Measurements from ENCODE around the gene PCED1B.

PCED1B gene

GRCh38 chr12:47075192-47076084 is 4.0 kb upstream of the PCED1B start:
- Mint-ChIP-seq H3K9me3 (no peaks in the 10 kb centered on the region), H3K27me3 (no peaks in the 10 kb centered on the region), H3K27ac (no peak overlapping the region), H3K36me3 (no peaks in the 10 kb centered on the region), H3K4me3 (no peak overlapping the region), H3K4me1 (peaks cover 9% of the 10 kb centered on the region)
- DNase-seq (ENCODE audit: low spot score in 2 of 2) (no peak), ATAC-seq (ENCODE audit: low read depth) (no peak)

- H3K4me1 Mint-ChIP-seq = peaks cover 18% of the 10 kb centered on the region
- no peak for DNase-seq (ENCODE audit: low spot score in 2 of 2)
- no peak overlapping the region for H3K27ac Mint-ChIP-seq
- ATAC-seq (ENCODE audit: low read depth) = no peak
- H3K9me3 Mint-ChIP-seq = no peaks in the 10 kb centered on the region
- H3K4me3 Mint-ChIP-seq = peak overlapping the region; percentile 8
- no peaks in the 10 kb centered on the region for H3K27me3 Mint-ChIP-seq
- H3K36me3 Mint-ChIP-seq = peaks cover 1% of the 10 kb centered on the region
Observed at GRCh38 chr12:47077206-47078085, 2.0 kb upstream of the PCED1B start.

- H3K4me3 Mint-ChIP-seq = peak overlapping the region; percentile 15
Observed at GRCh38 chr12:47078086-47078395, 1.4 kb upstream of the PCED1B start.

GRCh38 chr12:47078733-47079467 is 521 bp upstream of the PCED1B start:
- no peaks in the 10 kb centered on the region for H3K9me3 Mint-ChIP-seq
- peak; percentile 34 for ATAC-seq (ENCODE audit: low read depth)
- DNase-seq (ENCODE audit: low spot score in 2 of 2) = no peak
- H3K4me1 Mint-ChIP-seq = peaks cover 31% of the 10 kb centered on the region
- H3K4me3 Mint-ChIP-seq = peak overlapping the region; percentile 90
- H3K27ac Mint-ChIP-seq = peak overlapping the region; percentile 81
- H3K36me3 Mint-ChIP-seq = peaks cover 1% of the 10 kb centered on the region
- H3K27me3 Mint-ChIP-seq = no peaks in the 10 kb centered on the region

More at GRCh38 chr12:47078086-47078395, 1.4 kb upstream of the PCED1B start:
- peaks cover 1% of the 10 kb centered on the region for H3K36me3 Mint-ChIP-seq
- no peaks in the 10 kb centered on the region for H3K27me3 Mint-ChIP-seq
- H3K4me1 Mint-ChIP-seq = peaks cover 23% of the 10 kb centered on the region
- H3K27ac Mint-ChIP-seq = no peak overlapping the region
- H3K9me3 Mint-ChIP-seq = no peaks in the 10 kb centered on the region
- ATAC-seq (ENCODE audit: low read depth) = no peak
- no peak for DNase-seq (ENCODE audit: low spot score in 2 of 2)

DNA sequence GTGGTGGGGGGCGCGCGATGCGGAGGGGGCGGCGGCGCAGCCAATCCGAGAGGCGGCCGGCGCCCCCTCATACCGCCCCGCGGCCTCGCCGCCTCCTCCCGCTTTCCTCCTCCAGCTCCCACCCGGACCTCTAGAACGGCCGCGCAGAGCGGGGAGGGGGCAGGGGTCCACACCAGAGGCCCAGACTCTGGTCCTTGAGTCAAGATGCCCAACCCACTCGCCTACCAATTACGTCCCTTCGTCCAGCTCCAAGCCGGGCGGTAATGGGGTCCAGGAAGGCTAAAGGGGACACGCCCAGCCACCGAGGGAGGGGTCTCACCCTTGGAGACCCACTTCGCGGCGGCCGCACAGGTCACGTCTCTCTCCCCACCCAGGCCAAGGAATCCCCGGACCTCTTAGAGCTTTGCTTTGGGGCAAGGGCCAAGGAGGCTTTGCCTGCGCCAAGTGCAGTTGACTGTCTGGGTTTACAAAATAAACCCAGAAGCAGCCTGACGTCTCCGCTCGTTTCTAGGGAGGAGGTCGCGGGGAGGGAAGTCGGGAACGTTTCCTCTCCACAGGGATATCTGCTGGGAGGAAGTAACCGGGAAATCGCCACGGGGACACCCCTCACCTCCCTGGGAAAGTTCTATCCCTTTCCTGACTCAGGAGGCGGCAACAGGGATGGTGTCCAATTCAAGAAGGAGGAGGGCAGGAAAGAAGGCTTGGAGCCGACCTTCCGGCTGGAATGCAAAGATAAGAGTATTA is 732 bp downstream of the PCED1B start:
- peak overlapping the region; percentile 92 for H3K4me3 Mint-ChIP-seq
- no peaks in the 10 kb centered on the region for H3K27me3 Mint-ChIP-seq
- peaks cover 41% of the 10 kb centered on the region for H3K4me1 Mint-ChIP-seq
- DNase-seq (ENCODE audit: low spot score in 2 of 2) (peak; percentile 16 to 37), ATAC-seq (ENCODE audit: low read depth) (peak; percentile 42)
- H3K9me3 Mint-ChIP-seq = no peaks in the 10 kb centered on the region
- peaks cover 1% of the 10 kb centered on the region for H3K36me3 Mint-ChIP-seq
- peak overlapping the region; percentile 84 for H3K27ac Mint-ChIP-seq

DNA sequence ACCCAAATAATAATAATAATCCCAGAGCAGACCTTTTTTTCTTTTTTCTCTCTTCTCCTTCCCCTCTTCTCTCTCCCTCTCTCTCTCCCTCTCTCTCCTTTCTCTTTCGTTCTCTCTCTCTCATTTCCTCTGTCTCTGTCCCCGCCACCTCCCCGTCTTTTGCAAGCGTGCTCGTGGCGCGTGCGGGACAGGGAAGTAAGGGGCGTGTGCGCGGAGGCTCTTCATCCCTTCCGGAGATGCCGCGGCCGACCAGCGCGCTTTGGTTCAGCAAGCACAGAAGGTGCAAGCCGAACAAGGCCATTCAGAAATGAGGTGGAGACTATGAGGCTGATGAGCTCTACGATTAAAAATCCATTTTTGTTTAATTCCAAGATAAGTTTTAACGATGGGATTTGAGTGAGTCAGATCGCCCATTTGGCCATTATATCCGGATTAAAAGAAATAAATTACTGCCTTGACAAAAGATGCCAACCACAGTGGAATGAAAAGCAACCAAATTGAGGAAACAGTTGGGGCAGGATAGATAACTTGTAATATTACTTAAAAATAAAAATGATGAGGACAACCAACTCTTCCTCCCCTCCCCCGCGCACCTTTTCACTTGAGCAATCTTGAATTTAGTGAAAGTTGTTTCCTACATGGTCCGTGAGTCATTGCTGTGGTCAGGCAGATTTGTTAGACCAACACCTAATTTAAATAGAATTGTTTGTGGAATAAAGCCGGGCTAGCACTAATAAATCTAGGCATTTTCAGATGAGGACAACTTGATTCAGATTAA is 1.5 kb downstream of the PCED1B start:
- ATAC-seq (ENCODE audit: low read depth) (peak; percentile 58), DNase-seq (ENCODE audit: low spot score in 2 of 2) (peak; percentile 15 to 17)
- peaks cover 1% of the 10 kb centered on the region for H3K36me3 Mint-ChIP-seq
- H3K4me1 Mint-ChIP-seq = peaks cover 47% of the 10 kb centered on the region
- no peaks in the 10 kb centered on the region for H3K9me3 Mint-ChIP-seq
- no peaks in the 10 kb centered on the region for H3K27me3 Mint-ChIP-seq
- H3K4me3 Mint-ChIP-seq = peak overlapping the region; percentile 92
- peak overlapping the region; percentile 84 for H3K27ac Mint-ChIP-seq

GRCh38 chr12:47082283-47082682 is 2.9 kb downstream of the PCED1B start:
- Mint-ChIP-seq H3K4me3 (no peak overlapping the region), H3K27me3 (no peaks in the 10 kb centered on the region), H3K27ac (peak overlapping the region; percentile 69), H3K36me3 (peaks cover 1% of the 10 kb centered on the region), H3K9me3 (no peaks in the 10 kb centered on the region), H3K4me1 (peaks cover 48% of the 10 kb centered on the region)
- no peak for ATAC-seq (ENCODE audit: low read depth)
- DNase-seq (ENCODE audit: low spot score in 2 of 2) = no peak

DNA sequence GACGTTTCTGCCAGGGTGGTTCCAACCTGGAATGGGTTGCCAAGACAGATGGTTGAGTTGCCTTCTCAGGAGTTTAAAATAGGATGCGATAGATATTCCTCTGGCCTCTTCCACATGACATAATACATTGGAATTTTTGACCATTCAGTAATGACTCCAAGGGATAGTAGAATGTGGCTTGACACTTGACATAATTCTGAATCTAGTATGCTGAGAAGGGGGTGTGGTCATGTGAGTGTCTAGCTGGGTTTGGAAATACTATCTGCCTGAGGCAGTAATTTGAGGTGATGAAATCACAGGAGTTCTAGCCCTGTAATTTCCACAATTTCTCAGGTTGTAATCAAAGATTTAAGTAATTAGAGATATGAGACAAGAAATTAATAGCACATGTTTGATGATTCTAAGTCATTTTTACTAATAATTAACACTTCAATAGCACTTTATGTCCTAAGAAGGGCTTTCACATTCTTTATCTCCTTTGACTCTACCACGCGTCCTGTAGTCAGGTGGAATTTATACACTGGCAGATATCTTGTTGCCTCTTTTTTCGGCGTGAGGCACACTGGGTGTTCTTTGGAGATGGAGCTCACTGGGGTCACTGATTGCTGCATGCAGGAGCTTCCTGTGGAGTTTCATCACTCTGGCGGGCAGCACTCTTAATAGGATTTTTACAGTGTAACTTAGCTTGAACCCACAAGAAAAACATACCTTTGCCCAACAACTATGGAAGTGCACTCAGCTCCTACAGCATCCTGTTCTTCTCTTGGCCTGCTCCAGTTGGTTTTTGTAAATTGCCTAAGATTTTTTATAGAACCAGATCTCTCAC is 3.6 kb downstream of the PCED1B start:
- Mint-ChIP-seq H3K27ac (peak overlapping the region; percentile 69), H3K27me3 (no peaks in the 10 kb centered on the region), H3K4me1 (peaks cover 48% of the 10 kb centered on the region), H3K36me3 (peaks cover 1% of the 10 kb centered on the region), H3K9me3 (no peaks in the 10 kb centered on the region), H3K4me3 (no peak overlapping the region)
- DNase-seq (ENCODE audit: low spot score in 2 of 2) = no peak
- no peak for ATAC-seq (ENCODE audit: low read depth)

DNA sequence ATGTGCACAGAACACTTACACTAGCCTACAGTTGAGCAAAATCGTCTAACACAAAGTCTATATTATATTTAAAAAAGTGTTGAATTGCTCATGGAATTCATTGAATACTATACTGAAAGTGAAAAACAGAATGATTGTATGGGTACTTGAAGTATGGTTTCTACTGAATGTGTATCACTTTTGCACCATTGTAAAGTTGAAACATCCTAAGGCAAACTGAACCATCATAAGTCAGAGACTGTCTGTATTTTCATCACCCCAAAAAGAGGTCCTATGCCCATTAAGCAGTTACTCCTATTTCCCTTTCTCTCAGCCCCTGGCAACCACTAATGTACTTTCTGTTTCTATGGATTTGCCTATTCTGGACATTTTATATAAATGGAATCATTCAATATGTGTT is 4.8 kb downstream of the PCED1B start:
- Mint-ChIP-seq H3K27ac (peak overlapping the region; percentile 69), H3K27me3 (no peaks in the 10 kb centered on the region), H3K9me3 (no peaks in the 10 kb centered on the region), H3K36me3 (peaks cover 1% of the 10 kb centered on the region), H3K4me3 (no peak overlapping the region), H3K4me1 (peaks cover 42% of the 10 kb centered on the region)
- no peak for DNase-seq (ENCODE audit: low spot score in 2 of 2)
- ATAC-seq (ENCODE audit: low read depth) = no peak

- peaks cover 2% of the 10 kb centered on the region for H3K9me3 Mint-ChIP-seq
- H3K4me1 Mint-ChIP-seq = peaks cover 37% of the 10 kb centered on the region
- H3K36me3 Mint-ChIP-seq = peaks cover 5% of the 10 kb centered on the region
- H3K27ac Mint-ChIP-seq = peak overlapping the region; percentile 69
- DNase-seq (ENCODE audit: low spot score in 2 of 2) (peak in 1 of 2 donors; percentile 19), ATAC-seq (ENCODE audit: low read depth) (peak; percentile 80)
- H3K4me3 Mint-ChIP-seq = peak overlapping the region; percentile 50
- no peaks in the 10 kb centered on the region for H3K27me3 Mint-ChIP-seq
Observed at GRCh38 chr12:47085815-47086252, 6.4 kb downstream of the PCED1B start.

GRCh38 chr12:47087088-47087688 is 7.8 kb downstream of the PCED1B start:
- ATAC-seq (ENCODE audit: low read depth) (no peak), DNase-seq (ENCODE audit: low spot score in 2 of 2) (no peak)
- H3K27ac Mint-ChIP-seq = no peak overlapping the region
- H3K9me3 Mint-ChIP-seq = peaks cover 3% of the 10 kb centered on the region
- H3K27me3 Mint-ChIP-seq = no peaks in the 10 kb centered on the region
- H3K4me3 Mint-ChIP-seq = no peak overlapping the region
- H3K36me3 Mint-ChIP-seq = peaks cover 6% of the 10 kb centered on the region
- peaks cover 32% of the 10 kb centered on the region for H3K4me1 Mint-ChIP-seq
